Body of pancreas (tissue), 4 donors: ENCODE data around the gene CDKAL1. TPM values are rescaled to one million over a fixed set of nuclear protein-coding genes. Genes with fewer than 3 reads are reported as not detected.
"Not testable (repeated sequence)": the region's sequence is repeated elsewhere in the genome, so short reads cannot be mapped to it uniquely, and the experiment has no call there.

Source experiments
- ATAC-seq: fragments of 150-250 bp; one replicate; pipeline ENCODE4 v1.9.1; 2016
- DNase-seq, 4 donors: peaks; one replicate each; pipeline ENCODE4 v3.0.0-alpha.2; 2019
- H3K27ac ChIP-seq, 4 donors: fragments of 200-600 bp; sonication (generic); 1 replicate in 3 of 4; 2 replicates in 1 of 4; pipeline versions ENCODE4 v1.5.1 to v1.6.1; 2016 to 2019; ENCODE audit warnings: mild to moderate bottlenecking in 1 of 4, mixed read lengths in 1 of 4, moderate library complexity in 1 of 4
- H3K27me3 ChIP-seq, 2 donors: fragments of 200-600 bp; sonication (generic); one replicate each; pipeline ENCODE4 v1.6.0; 2016; ENCODE audit warnings: mild to moderate bottlenecking in 1 of 2
- H3K36me3 ChIP-seq, 2 donors: fragments of 200-600 bp; sonication (generic); replicated peaks in 1 of 2; 2 replicates each; pipeline ENCODE4 v1.5.1; 2016; ENCODE audit warnings: low read depth in 2 of 2; ENCODE audit not compliant: insufficient read depth in 1 of 2
- H3K4me1 ChIP-seq: fragments of 200-600 bp; sonication (generic); one replicate; pipeline ENCODE4 v1.6.0; 2016
- H3K4me3 ChIP-seq, 2 donors: fragments of 200-600 bp; sonication (generic); 1 replicate in 1 of 2; 2 replicates in 1 of 2; pipeline ENCODE4 v1.5.1; 2016 to 2019
- H3K9me3 ChIP-seq, 3 donors: fragments of 200-600 bp; sonication (generic); 1 replicate in 2 of 3; 2 replicates in 1 of 3; pipeline ENCODE4 v1.5.1; 2016
- POLR2A ChIP-seq, 3 donors: fragments of 450-650 bp; IDR thresholded peaks; one replicate each; pipeline ENCODE4 v1.6.1; 2016; ENCODE audit warnings: antibody characterized with exemption in 3 of 3, mild to moderate bottlenecking in 2 of 3
- WGBS, 2 donors: methylation state at CpG; one replicate each; pipeline ENCODE4 v1.1.5; 2017; 5-methylcytosine and 5-hydroxymethylcytosine counted together
- intact Hi-C: fragments of 100-400 bp; cut with DNase I; formaldehyde crosslinking; loops from one replicate; pipeline ENCODE4 v1.15.1; 2023
- total RNA-seq, 2 donors: library from RNA; depleted of rRNA; stranded (reverse); fragments of >200 nt; gene quantifications; one replicate each; pipeline ENCODE4 v1.1.0, GENCODE V29; 2016
- TF ChIP-seq, protein P1 (sequence below), 7 experiments: fragments of 450-650 bp in 4 of 7; fragments of 200-600 bp in 3 of 7; sonication (generic) in 3 of 7; IDR thresholded peaks; one replicate each; pipeline ENCODE4 v1.5.1; 2016 to 2019; ENCODE audit warnings: antibody characterized with exemption in 7 of 7

CDKAL1 gene
- total RNA-seq, 2 donors from 2014 or later = 16.3 to 18.1 TPM

DNA sequence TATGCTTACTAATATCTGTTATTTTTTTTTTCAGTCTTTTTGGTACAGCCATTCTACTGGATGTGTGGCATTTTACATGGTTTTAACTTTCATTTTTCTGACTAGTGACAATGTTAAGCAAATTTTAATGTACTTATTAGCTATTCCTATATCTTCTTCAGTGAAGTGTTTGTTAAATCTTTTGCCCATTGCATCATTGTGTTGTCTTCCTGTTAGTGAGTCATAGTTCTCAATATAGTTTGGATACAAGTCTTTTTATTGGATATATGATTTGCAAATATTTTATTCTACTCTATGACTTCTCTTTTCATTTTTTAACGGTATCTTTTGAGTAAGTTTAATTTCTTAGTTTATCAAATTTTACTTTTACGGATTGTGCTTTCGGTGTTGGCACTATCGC, 519.4 kb downstream of the CDKAL1 start:
- Histone ChIP-seq H3K27me3 (no peaks in the 10 kb centered on the region), H3K4me1 (no peaks in the 10 kb centered on the region), H3K36me3 (no peaks in the 10 kb centered on the region), H3K4me3 (no peak overlapping the region), H3K9me3 (no peaks in the 10 kb centered on the region), H3K27ac (no peak overlapping the region)
- TF ChIP-seq, protein P1, sequence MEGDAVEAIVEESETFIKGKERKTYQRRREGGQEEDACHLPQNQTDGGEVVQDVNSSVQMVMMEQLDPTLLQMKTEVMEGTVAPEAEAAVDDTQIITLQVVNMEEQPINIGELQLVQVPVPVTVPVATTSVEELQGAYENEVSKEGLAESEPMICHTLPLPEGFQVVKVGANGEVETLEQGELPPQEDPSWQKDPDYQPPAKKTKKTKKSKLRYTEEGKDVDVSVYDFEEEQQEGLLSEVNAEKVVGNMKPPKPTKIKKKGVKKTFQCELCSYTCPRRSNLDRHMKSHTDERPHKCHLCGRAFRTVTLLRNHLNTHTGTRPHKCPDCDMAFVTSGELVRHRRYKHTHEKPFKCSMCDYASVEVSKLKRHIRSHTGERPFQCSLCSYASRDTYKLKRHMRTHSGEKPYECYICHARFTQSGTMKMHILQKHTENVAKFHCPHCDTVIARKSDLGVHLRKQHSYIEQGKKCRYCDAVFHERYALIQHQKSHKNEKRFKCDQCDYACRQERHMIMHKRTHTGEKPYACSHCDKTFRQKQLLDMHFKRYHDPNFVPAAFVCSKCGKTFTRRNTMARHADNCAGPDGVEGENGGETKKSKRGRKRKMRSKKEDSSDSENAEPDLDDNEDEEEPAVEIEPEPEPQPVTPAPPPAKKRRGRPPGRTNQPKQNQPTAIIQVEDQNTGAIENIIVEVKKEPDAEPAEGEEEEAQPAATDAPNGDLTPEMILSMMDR (IDR thresholded peaks at IDR 0.05) = no peak
- no peak for TF ChIP-seq POLR2A (IDR thresholded peaks at IDR 0.05)
- DNase-seq = no peak
- intact Hi-C loops = no loop called here
- 82 to 97% methylated on average over 4 of the region's 4 CpGs for WGBS, 2 donors
- no peak for ATAC-seq

DNA sequence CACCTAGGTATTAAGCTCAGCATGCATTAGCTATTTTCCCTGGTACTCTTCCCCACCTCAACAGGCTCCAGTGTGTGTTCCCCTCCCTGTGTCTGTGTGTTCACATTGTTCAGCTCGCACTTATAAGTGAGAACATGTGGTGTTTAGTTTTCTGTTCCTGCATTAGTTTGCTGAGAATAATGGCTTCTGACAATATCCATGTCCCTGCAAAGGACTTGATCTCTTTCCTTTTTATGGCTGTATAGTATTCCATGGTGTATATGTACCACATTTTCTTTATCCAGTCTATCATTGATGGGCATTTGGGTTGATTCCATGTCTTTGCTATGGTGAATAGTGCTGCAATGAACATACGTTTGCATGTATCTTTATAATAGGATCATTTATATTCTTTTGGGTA, 521.2 kb downstream of the CDKAL1 start:
- intact Hi-C loops, H3K4me1 ChIP-seq, ATAC-seq, H3K27me3 ChIP-seq, H3K9me3 ChIP-seq, H3K4me3 ChIP-seq, H3K27ac ChIP-seq, H3K36me3 ChIP-seq, DNase-seq: not testable (repeated sequence)
- WGBS, 2 donors = 91 to 93% methylated on average over 2 of the region's 2 CpGs

DNA sequence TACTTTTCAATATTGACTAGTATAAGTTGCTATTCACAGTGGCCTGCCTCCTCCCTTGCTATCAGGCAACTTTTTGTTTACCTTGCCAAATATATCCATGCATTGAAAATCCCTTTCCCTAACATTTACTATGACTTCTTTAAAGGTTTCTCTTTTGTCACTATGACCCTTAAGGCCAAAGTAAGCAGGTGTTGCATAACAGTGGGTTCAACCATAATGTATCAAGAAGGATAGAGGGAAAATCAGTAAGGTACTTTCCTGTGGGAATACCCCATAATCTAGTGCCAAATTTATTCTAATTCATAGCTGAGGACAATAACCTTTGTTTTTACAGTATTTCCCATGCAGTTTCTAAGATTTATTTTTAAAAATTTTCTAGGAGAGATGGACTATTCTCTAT, 527.6 kb downstream of the CDKAL1 start:
- Histone ChIP-seq H3K27me3 (no peaks in the 10 kb centered on the region), H3K4me1 (no peaks in the 10 kb centered on the region), H3K4me3 (no peak overlapping the region), H3K36me3 (no peaks in the 10 kb centered on the region), H3K27ac (no peak overlapping the region), H3K9me3 (no peaks in the 10 kb centered on the region)
- TF ChIP-seq POLR2A (IDR thresholded peaks at IDR 0.05) = no peak
- TF ChIP-seq, protein P1 (IDR thresholded peaks at IDR 0.05) = no peak
- no peak for DNase-seq
- ATAC-seq = no peak
- intact Hi-C loops = no loop called here

DNA sequence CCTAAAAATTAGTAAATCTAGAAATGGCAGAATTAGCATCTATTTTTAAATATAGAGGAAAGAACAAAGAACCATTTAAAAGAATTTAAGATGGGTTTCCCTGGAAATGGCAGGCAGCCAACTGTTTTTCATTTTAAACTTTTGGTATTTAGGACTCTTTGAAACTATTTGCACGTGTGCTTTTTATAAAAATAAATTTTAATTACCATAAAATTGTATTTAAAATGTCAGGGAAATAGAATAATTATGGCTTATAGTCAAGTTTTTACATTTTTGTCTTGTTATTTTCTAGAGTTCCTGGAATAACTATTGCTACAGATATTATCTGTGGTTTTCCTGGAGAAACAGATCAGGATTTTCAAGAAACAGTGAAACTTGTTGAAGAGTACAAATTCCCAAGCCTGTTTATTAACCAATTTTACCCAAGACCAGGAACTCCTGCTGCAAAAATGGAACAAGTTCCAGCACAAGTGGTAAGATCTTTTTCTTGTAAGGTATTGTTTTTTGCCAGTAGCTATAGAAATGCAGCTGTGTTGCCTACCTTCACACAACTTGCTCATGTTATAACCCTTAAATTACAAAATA, 530.6 kb downstream of the CDKAL1 start:
- H3K27me3 ChIP-seq = no peaks in the 10 kb centered on the region
- H3K4me3 ChIP-seq = no peak overlapping the region
- no peak for DNase-seq
- no peaks in the 10 kb centered on the region for H3K36me3 ChIP-seq
- no peak for ATAC-seq
- TF ChIP-seq POLR2A (IDR thresholded peaks at IDR 0.05) = no peak
- TF ChIP-seq, protein P1 (IDR thresholded peaks at IDR 0.05) = no peak
- 33 to 39% methylated on average over 1 of the region's 1 CpG for WGBS, 2 donors
- H3K27ac ChIP-seq = no peak overlapping the region
- no peaks in the 10 kb centered on the region for H3K4me1 ChIP-seq
- no peaks in the 10 kb centered on the region for H3K9me3 ChIP-seq
- intact Hi-C loops = no loop called here

DNA sequence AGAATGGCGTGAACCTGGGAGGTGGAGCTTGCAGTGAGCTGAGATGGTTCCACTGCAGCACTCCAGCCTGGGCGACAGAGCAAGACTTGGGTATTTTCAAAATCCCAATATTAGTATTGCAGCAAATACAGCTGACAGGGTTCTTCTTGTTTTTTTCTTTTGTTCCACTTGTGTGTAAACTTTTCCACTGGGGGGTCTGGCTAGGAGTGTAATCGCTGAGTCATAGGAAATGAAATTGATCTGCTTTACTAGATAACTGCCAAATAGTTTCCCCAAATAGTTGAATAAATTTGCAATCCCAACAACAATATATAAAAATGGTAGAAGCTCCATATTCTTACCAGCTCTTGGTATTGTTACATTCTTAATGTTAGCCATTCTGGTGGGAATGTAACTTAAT, 533.3 kb downstream of the CDKAL1 start:
- 81 to 98% methylated on average over 3 of the region's 3 CpGs for WGBS, 2 donors
- H3K4me3 ChIP-seq = no peak overlapping the region
- no peak for ATAC-seq
- no peaks in the 10 kb centered on the region for H3K36me3 ChIP-seq
- no peaks in the 10 kb centered on the region for H3K4me1 ChIP-seq
- DNase-seq = no peak
- H3K27me3 ChIP-seq = no peaks in the 10 kb centered on the region
- TF ChIP-seq POLR2A (IDR thresholded peaks at IDR 0.05) = no peak
- H3K9me3 ChIP-seq = no peaks in the 10 kb centered on the region
- intact Hi-C loops = no loop called here
- H3K27ac ChIP-seq = no peak overlapping the region

DNA sequence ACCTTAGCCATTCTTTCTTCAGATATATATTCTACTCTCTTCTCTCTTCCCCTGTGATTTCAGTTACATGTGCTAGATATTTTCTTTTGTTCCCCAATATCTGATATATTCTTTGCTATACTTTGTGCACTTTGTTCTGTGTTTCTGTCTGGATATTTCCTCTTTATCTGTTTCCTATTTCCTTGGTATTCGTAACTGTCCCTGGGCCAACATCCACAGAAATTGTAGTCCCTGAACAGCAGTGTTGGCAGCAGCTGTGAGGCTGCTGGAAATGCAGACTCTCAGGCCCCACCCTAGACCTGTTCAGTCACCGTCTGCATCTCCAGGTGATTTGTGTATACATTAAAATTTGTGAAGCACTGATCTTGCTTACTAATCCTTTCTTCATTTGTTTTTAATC, 536.4 kb downstream of the CDKAL1 start:
- no peaks in the 10 kb centered on the region for H3K4me1 ChIP-seq
- no peaks in the 10 kb centered on the region for H3K27me3 ChIP-seq
- 66 to 90% methylated on average over 2 of the region's 2 CpGs for WGBS, 2 donors
- H3K27ac ChIP-seq = no peak overlapping the region
- intact Hi-C loops = no loop called here
- H3K4me3 ChIP-seq = no peak overlapping the region
- TF ChIP-seq, protein P1 (IDR thresholded peaks at IDR 0.05) = no peak
- TF ChIP-seq POLR2A (IDR thresholded peaks at IDR 0.05) = no peak
- ATAC-seq (no peak), DNase-seq (no peak)
- H3K36me3 ChIP-seq = no peaks in the 10 kb centered on the region
- H3K9me3 ChIP-seq = no peaks in the 10 kb centered on the region
